ENCODE results near the gene BAG3.
A peak's percentile ranks its signal among the peaks of the same experiment; 100 is the strongest.
"Not testable (repeated sequence)": the region's sequence is repeated elsewhere in the genome, so short reads cannot be mapped to it uniquely, and the experiment has no call there.

BAG3 gene

GRCh38 chr10:119650692-119651513 lies at the start of gene BAG3:
TSS of gene BAG3 (plus strand) at chr10:119651380. CDS start at chr10:119651676, 296 bp downstream.
- DNase-seq = peak; percentile 88 to 94

GRCh38 chr10:119602241-119603095 lies 48.7 kb upstream of the BAG3 start:
- peak; percentile 47 to 71 for DNase-seq

- DNase-seq = no peak
Measured at GRCh38 chr10:119604468-119604867, 46.7 kb upstream of the BAG3 start.

- peak; percentile 24 to 53 for DNase-seq
Measured at GRCh38 chr10:119608316-119609155, 42.6 kb upstream of the BAG3 start.

- DNase-seq = peak; percentile 26 to 39
Measured at GRCh38 chr10:119609516-119609915, 41.7 kb upstream of the BAG3 start.

- no peak for DNase-seq
Measured at GRCh38 chr10:119611433-119611832, 39.7 kb upstream of the BAG3 start.

- peak; percentile 35 to 85 for DNase-seq
Measured at GRCh38 chr10:119613741-119614140, 37.4 kb upstream of the BAG3 start.

- no peak for DNase-seq
Measured at GRCh38 chr10:119614686-119615085, 36.5 kb upstream of the BAG3 start.

GRCh38 chr10:119616882-119617570 lies 34.2 kb upstream of the BAG3 start:
- peak; percentile 46 to 86 for DNase-seq

- no peak for DNase-seq
Measured at GRCh38 chr10:119619215-119619614, 32.0 kb upstream of the BAG3 start.

GRCh38 chr10:119619811-119620210 lies 31.4 kb upstream of the BAG3 start:
- not testable (repeated sequence) for DNase-seq

- peak in 1 of 2 donors; percentile 35 for DNase-seq
Measured at GRCh38 chr10:119620241-119621077, 30.7 kb upstream of the BAG3 start.

GRCh38 chr10:119621078-119621384 lies 30.1 kb upstream of the BAG3 start:
- no peak for DNase-seq

- no peak for DNase-seq
Measured at GRCh38 chr10:119625570-119626280, 25.5 kb upstream of the BAG3 start.

- DNase-seq = no peak
Measured at GRCh38 chr10:119630300-119630699, 20.9 kb upstream of the BAG3 start.

- no peak for DNase-seq
Measured at GRCh38 chr10:119633538-119634218, 17.5 kb upstream of the BAG3 start.

GRCh38 chr10:119634219-119634544 lies 17.0 kb upstream of the BAG3 start:
- peak; percentile 42 to 67 for DNase-seq

- no peak for DNase-seq
Measured at GRCh38 chr10:119637631-119638030, 13.5 kb upstream of the BAG3 start.

- DNase-seq = no peak
Measured at GRCh38 chr10:119638982-119639381, 12.2 kb upstream of the BAG3 start.

- DNase-seq = no peak
Measured at GRCh38 chr10:119640384-119640783, 10.8 kb upstream of the BAG3 start.
